MM.1S (cell line): ENCODE results near the gene MITF.

Experiments used
- DNase-seq: peaks from one replicate; pipeline ENCODE4 v3.0.0-alpha.2; 2015
- H2AFZ ChIP-seq: fragments of 300-600 bp; sonication (generic); 2 replicates; pipeline ENCODE4 v1.6.0; 2016; ENCODE audit warnings: antibody characterized with exemption, low read length
- H3F3A ChIP-seq: fragments of 300-600 bp; sonication (generic); 2 replicates; pipeline ENCODE4 v1.6.1; 2016; ENCODE audit warnings: mild to moderate bottlenecking, antibody characterized with exemption, low read length, moderate library complexity, mixed read lengths; ENCODE audit not compliant: insufficient read depth
- H3K27ac ChIP-seq: fragments of 300-600 bp; sonication (generic); 2 replicates; pipeline ENCODE4 v1.5.1; 2016; ENCODE audit warnings: mild to moderate bottlenecking, low read length
- H3K27me3 ChIP-seq: fragments of 300-600 bp; sonication (generic); replicated peaks from 2 replicates; pipeline ENCODE4 v1.6.0; 2016; ENCODE audit warnings: low read length; ENCODE audit not compliant: insufficient read depth
- H3K36me3 ChIP-seq: fragments of 300-600 bp; sonication (generic); replicated peaks from 2 replicates; pipeline ENCODE4 v1.6.1; 2016; ENCODE audit warnings: mild to moderate bottlenecking, low read length, mixed read lengths; ENCODE audit not compliant: insufficient read depth
- H3K4me1 ChIP-seq: fragments of 300-600 bp; sonication (generic); 2 replicates; pipeline ENCODE4 v1.6.1; 2016; ENCODE audit warnings: low read length, mixed read lengths
- H3K4me2 ChIP-seq: fragments of 300-600 bp; sonication (generic); 2 replicates; pipeline ENCODE4 v1.6.0; 2016; ENCODE audit warnings: low read depth, low read length
- H3K4me3 ChIP-seq: fragments of 300-600 bp; sonication (generic); 2 replicates; pipeline ENCODE4 v1.5.1; 2016; ENCODE audit warnings: low read length, mixed read lengths
- H3K79me2 ChIP-seq: fragments of 300-600 bp; sonication (generic); 2 replicates; pipeline ENCODE4 v1.6.1; 2016; ENCODE audit warnings: mixed run types, low read length, mixed read lengths
- H3K9ac ChIP-seq: fragments of 300-600 bp; sonication (generic); 2 replicates; pipeline ENCODE4 v1.6.1; 2016; ENCODE audit warnings: low read length, mixed read lengths
- H3K9me2 ChIP-seq: fragments of 300-600 bp; sonication (generic); replicated peaks from 2 replicates; pipeline ENCODE4 v1.6.1; 2016; ENCODE audit warnings: mild to moderate bottlenecking, low read length, mixed read lengths; ENCODE audit not compliant: insufficient read depth
- H3K9me3 ChIP-seq: fragments of 300-600 bp; sonication (generic); replicated peaks from 2 replicates; pipeline ENCODE4 v1.6.1; 2016; ENCODE audit warnings: mild to moderate bottlenecking, low read length, mixed read lengths; ENCODE audit not compliant: insufficient read depth
- H4K20me1 ChIP-seq: fragments of 300-600 bp; sonication (generic); 2 replicates; pipeline ENCODE4 v1.6.1; 2016; ENCODE audit warnings: mild to moderate bottlenecking, low read length, moderate library complexity, mixed read lengths; ENCODE audit not compliant: insufficient read depth
- EZH2 ChIP-seq: fragments of 300-600 bp; sonication (generic); optimal IDR thresholded peaks from 2 replicates; pipeline ENCODE3; 2017; ENCODE audit warnings: low read depth, mild to moderate bottlenecking, antibody characterized with exemption, low read length, mixed read lengths
- EZH2phosphoT487 ChIP-seq: fragments of 300-600 bp; sonication (generic); IDR thresholded peaks from 2 replicates; pipeline ENCODE4 v1.6.1; 2018; ENCODE audit warnings: antibody characterized with exemption, low read length
- TF ChIP-seq, protein P1 (sequence below): fragments of 300-600 bp; sonication (generic); IDR thresholded peaks from 2 replicates; pipeline ENCODE4 v1.5.1; 2016; ENCODE audit warnings: antibody characterized with exemption, low read length, mixed read lengths

The MITF gene

DNA sequence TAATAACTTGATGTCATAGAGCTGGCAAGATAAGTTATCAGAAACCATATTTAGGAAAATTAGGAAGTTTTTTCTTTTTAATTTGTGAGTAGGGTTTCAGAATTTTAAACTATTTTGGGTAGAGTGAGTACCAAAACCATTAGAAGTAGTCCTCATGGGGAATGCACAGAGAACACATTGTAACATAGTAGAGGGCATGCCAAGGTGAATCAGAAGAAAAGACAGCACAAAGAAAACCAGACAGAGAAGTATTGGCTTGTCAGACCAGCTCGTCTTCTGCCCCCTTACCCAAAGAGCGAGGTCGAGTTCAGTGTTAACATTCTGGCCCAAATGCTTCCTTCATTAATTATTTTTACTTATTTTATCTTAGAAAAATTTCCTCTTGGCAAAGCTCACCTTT, 139.0 kb downstream of the MITF start:
- no peaks in the 10 kb centered on the region for H3K79me2 ChIP-seq

DNA sequence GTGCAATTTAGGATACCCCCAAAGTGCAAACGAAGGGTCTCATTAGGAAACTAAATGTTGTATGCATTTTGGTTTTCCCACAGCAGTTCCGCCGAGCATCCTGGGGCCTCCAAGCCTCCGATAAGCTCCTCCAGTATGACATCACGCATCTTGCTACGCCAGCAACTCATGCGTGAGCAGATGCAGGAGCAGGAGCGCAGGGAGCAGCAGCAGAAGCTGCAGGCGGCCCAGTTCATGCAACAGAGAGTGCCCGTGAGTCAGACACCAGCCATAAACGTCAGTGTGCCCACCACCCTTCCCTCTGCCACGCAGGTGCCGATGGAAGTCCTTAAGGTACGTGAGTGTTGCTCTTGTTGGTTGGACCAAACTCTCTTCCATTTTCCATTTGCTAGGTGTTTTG, 139.8 kb downstream of the MITF start:
- Histone ChIP-seq H3F3A (no peaks in the 10 kb centered on the region), H3K4me2 (no peak overlapping the region), H3K27me3 (no peaks in the 10 kb centered on the region), H2AFZ (no peak overlapping the region), H3K4me3 (no peak overlapping the region), H3K9me2 (no peaks in the 10 kb centered on the region), H3K9ac (no peak overlapping the region), H3K79me2 (no peaks in the 10 kb centered on the region), H3K9me3 (no peaks in the 10 kb centered on the region), H4K20me1 (no peaks in the 10 kb centered on the region), H3K36me3 (no peaks in the 10 kb centered on the region), H3K4me1 (no peaks in the 10 kb centered on the region), H3K27ac (no peak overlapping the region)
- DNase-seq = no peak
- TF ChIP-seq, protein P1, sequence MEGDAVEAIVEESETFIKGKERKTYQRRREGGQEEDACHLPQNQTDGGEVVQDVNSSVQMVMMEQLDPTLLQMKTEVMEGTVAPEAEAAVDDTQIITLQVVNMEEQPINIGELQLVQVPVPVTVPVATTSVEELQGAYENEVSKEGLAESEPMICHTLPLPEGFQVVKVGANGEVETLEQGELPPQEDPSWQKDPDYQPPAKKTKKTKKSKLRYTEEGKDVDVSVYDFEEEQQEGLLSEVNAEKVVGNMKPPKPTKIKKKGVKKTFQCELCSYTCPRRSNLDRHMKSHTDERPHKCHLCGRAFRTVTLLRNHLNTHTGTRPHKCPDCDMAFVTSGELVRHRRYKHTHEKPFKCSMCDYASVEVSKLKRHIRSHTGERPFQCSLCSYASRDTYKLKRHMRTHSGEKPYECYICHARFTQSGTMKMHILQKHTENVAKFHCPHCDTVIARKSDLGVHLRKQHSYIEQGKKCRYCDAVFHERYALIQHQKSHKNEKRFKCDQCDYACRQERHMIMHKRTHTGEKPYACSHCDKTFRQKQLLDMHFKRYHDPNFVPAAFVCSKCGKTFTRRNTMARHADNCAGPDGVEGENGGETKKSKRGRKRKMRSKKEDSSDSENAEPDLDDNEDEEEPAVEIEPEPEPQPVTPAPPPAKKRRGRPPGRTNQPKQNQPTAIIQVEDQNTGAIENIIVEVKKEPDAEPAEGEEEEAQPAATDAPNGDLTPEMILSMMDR = no peak
- no peak for TF ChIP-seq EZH2phosphoT487
- TF ChIP-seq EZH2 = no peak

More for the DNA sequence above, 139.0 kb downstream of the MITF start:
- Histone ChIP-seq H3K36me3 (no peaks in the 10 kb centered on the region), H3K9me3 (no peaks in the 10 kb centered on the region), H2AFZ (no peak overlapping the region), H3K9ac (no peak overlapping the region), H3K27me3 (no peaks in the 10 kb centered on the region), H3K9me2 (no peaks in the 10 kb centered on the region), H3K4me2 (no peak overlapping the region), H3F3A (no peaks in the 10 kb centered on the region), H3K27ac (no peak overlapping the region), H3K4me1 (no peaks in the 10 kb centered on the region), H4K20me1 (no peaks in the 10 kb centered on the region), H3K4me3 (no peak overlapping the region)
- DNase-seq = no peak
- TF ChIP-seq, protein P1 = no peak
- TF ChIP-seq EZH2 = no peak
- no peak for TF ChIP-seq EZH2phosphoT487

DNA sequence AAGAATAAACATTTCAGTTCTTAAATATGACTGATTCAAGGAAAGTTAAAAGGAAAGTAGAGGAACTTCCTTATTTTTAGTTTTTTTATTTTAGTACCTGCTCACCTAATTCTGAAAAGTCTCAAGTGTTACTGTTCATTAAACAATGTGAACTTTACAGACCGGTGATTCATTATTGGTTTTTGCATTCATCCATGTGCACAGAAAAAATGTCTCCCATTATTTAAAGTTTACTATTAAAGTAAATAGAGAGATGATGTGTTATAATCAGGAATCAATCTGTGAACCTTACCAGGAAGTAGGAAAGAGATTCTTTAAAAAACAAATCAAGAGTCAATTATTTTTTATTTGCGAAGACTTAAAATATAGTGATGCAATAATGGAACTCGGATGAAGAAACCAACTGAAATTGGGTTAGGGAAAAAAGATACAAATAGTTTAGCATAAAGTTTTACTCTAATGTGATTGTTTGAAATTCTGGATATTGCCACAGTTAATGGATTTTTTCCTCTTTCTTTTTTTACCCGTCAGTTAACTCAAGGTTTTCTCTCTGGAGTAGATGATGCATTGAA, 140.9 kb downstream of the MITF start:
- H3K9me3 ChIP-seq = no peaks in the 10 kb centered on the region
- no peaks in the 10 kb centered on the region for H3K36me3 ChIP-seq
- H3F3A ChIP-seq = no peaks in the 10 kb centered on the region
- no peak overlapping the region for H3K4me3 ChIP-seq
- no peak overlapping the region for H3K9ac ChIP-seq
- no peak for DNase-seq
- TF ChIP-seq EZH2 = no peak
- TF ChIP-seq, protein P1 = no peak
- TF ChIP-seq EZH2phosphoT487 = no peak
- no peak overlapping the region for H3K27ac ChIP-seq
- H3K9me2 ChIP-seq = no peaks in the 10 kb centered on the region
- no peak overlapping the region for H3K4me2 ChIP-seq
- no peaks in the 10 kb centered on the region for H3K27me3 ChIP-seq
- no peaks in the 10 kb centered on the region for H4K20me1 ChIP-seq
- no peak overlapping the region for H2AFZ ChIP-seq
- H3K79me2 ChIP-seq = no peaks in the 10 kb centered on the region
- no peaks in the 10 kb centered on the region for H3K4me1 ChIP-seq
